GM23248 (cell line): Measurements from ENCODE around the gene TRIOBP. TPM values are rescaled to one million over a fixed set of nuclear protein-coding genes. Genes with fewer than 3 reads are reported as not detected.

Experiments
- DNase-seq: peaks from one replicate; pipeline ENCODE4 v3.0.0-alpha.2; 2015
- H2AFZ ChIP-seq: fragments of 200-600 bp; sonication (generic); 2 replicates; pipeline ENCODE4 v1.6.1; 2016; ENCODE audit warnings: antibody characterized with exemption
- H3F3A ChIP-seq: fragments of 200-600 bp; sonication (generic); 2 replicates; pipeline ENCODE4 v1.6.1; 2016; ENCODE audit warnings: mild to moderate bottlenecking, antibody characterized with exemption, mixed run types; ENCODE audit not compliant: insufficient read depth
- H3K27ac ChIP-seq: fragments of 200-600 bp; sonication (generic); 2 replicates; pipeline ENCODE4 v1.5.1; 2016; ENCODE audit warnings: mild to moderate bottlenecking
- H3K27me3 ChIP-seq: fragments of 200-600 bp; sonication (generic); replicated peaks from 2 replicates; pipeline ENCODE4 v1.6.1; 2016; ENCODE audit warnings: mild to moderate bottlenecking; ENCODE audit not compliant: insufficient read depth
- H3K36me3 ChIP-seq: fragments of 200-600 bp; sonication (generic); 2 replicates; pipeline ENCODE4 v1.6.1; 2016; ENCODE audit warnings: low read depth, mild to moderate bottlenecking
- H3K4me1 ChIP-seq: fragments of 200-600 bp; sonication (generic); 2 replicates; pipeline ENCODE4 v1.6.1; 2016; ENCODE audit warnings: mild to moderate bottlenecking; ENCODE audit not compliant: insufficient read depth
- H3K4me2 ChIP-seq: fragments of 200-600 bp; sonication (generic); one replicate; pipeline ENCODE4 v1.6.1; 2016; ENCODE audit warnings: mild to moderate bottlenecking; ENCODE audit not compliant: unreplicated experiment
- H3K4me3 ChIP-seq: fragments of 200-600 bp; sonication (generic); 2 replicates; pipeline ENCODE4 v1.5.1; 2016; ENCODE audit warnings: mild to moderate bottlenecking
- H3K79me2 ChIP-seq: fragments of 200-600 bp; sonication (generic); 2 replicates; pipeline ENCODE4 v1.6.1; 2016; ENCODE audit warnings: mild to moderate bottlenecking; ENCODE audit not compliant: insufficient read depth
- H3K9ac ChIP-seq: fragments of 200-600 bp; sonication (generic); 2 replicates; pipeline ENCODE4 v1.6.1; 2016; ENCODE audit warnings: mild to moderate bottlenecking
- H3K9me2 ChIP-seq: fragments of 200-600 bp; sonication (generic); 2 replicates; pipeline ENCODE4 v1.6.1; 2016; ENCODE audit warnings: mixed run types, mild to moderate bottlenecking, moderate library complexity; ENCODE audit not compliant: insufficient read depth
- H3K9me3 ChIP-seq: fragments of 200-600 bp; sonication (generic); one replicate; pipeline ENCODE4 v1.6.1; 2017; ENCODE audit warnings: low read depth
- H4K20me1 ChIP-seq: fragments of 200-600 bp; sonication (generic); 2 replicates; pipeline ENCODE4 v1.6.0; 2016; ENCODE audit not compliant: insufficient read depth
- EZH2 ChIP-seq: fragments of 200-600 bp; sonication (generic); IDR thresholded peaks from 2 replicates; pipeline ENCODE4 v1.6.1; 2018; ENCODE audit warnings: antibody characterized with exemption, mild to moderate bottlenecking; ENCODE audit not compliant: insufficient read depth, poor library complexity, severe bottlenecking
- EZH2phosphoT487 ChIP-seq: fragments of 200-600 bp; sonication (generic); IDR thresholded peaks from 2 replicates; pipeline ENCODE4 v1.6.1; 2018; ENCODE audit warnings: antibody characterized with exemption, moderate library complexity, mild to moderate bottlenecking, low read depth; ENCODE audit not compliant: insufficient read depth
- WGBS, 2 experiments: methylation state at CpG; one replicate each; pipeline ENCODE4 v1.1.6; 2015 to 2017; ENCODE audit warnings: low lambda C conversion rate in 2 of 2, low coverage in 1 of 2; ENCODE audit errors: missing lambda C conversion rate in 2 of 2; 5-methylcytosine and 5-hydroxymethylcytosine counted together
- in situ Hi-C: fragments of 300-500 bp; cut with MboI; formaldehyde crosslinking; loops from 2 replicates; pipeline ENCODE4 v1.15.0; 2020
- polyA plus RNA-seq: library from polyadenylated mRNA; unstranded; fragments of >200 nt; fragmentation: Nextera tagmentation; extraction: Ambion mirVana; gene quantifications from 2 replicates; pipeline ENCODE4 v1.2.1, GENCODE V29; 2016
- total RNA-seq: library from RNA; depleted of rRNA; stranded (reverse); fragments of >200 nt; shearing (Covaris generic); gene quantifications from 2 replicates; pipeline ENCODE4 v1.2.3, GENCODE V29; 2014

The TRIOBP gene
- total and polyA plus RNA-seq, 2 experiments from 2014 or later: 123 to 135 TPM

DNA sequence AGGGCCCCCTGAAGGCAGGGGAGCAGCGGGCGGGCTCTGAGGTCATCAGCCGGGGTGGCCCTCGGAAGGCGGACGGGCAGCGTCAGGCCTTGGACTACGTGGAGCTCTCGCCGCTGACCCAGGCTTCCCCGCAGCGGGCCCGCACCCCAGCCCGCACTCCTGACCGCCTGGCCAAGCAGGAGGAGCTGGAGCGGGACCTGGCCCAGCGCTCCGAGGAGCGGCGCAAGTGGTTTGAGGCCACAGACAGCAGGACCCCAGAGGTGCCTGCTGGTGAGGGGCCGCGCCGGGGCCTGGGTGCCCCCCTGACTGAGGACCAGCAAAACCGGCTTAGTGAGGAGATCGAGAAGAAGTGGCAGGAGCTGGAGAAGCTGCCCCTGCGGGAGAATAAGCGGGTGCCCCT is 60.8 kb downstream of the TRIOBP start:
- Histone ChIP-seq H3K9ac (no peak overlapping the region), H3K79me2 (peaks cover 62% of the 10 kb centered on the region), H3K36me3 (peaks cover 26% of the 10 kb centered on the region), H3K27me3 (no peaks in the 10 kb centered on the region), H2AFZ (no peak overlapping the region), H4K20me1 (no peaks in the 10 kb centered on the region), H3F3A (peaks cover 4% of the 10 kb centered on the region), H3K27ac (no peak overlapping the region), H3K9me2 (no peaks in the 10 kb centered on the region), H3K4me3 (no peak overlapping the region), H3K4me1 (peaks cover 13% of the 10 kb centered on the region), H3K4me2 (no peak overlapping the region), H3K9me3 (no peaks in the 10 kb centered on the region)
- in situ Hi-C loops: no loop called here
- DNase-seq: no peak
- 98% methylated on average over 20 to 27 of the region's 27 CpGs for whole genome bisulfite sequencing, 2 experiments
- no peak for TF ChIP-seq EZH2
- TF ChIP-seq EZH2phosphoT487: no peak

GRCh38 chr22:37758694-37759093 is 61.8 kb downstream of the TRIOBP start:
- no peak overlapping the region for H3K4me3 ChIP-seq
- peaks cover 26% of the 10 kb centered on the region for H3K36me3 ChIP-seq
- no peaks in the 10 kb centered on the region for H3K27me3 ChIP-seq
- H3K4me1 ChIP-seq: peaks cover 3% of the 10 kb centered on the region
- TF ChIP-seq EZH2phosphoT487 (no peak), EZH2 (no peak)
- peaks cover 61% of the 10 kb centered on the region for H3K79me2 ChIP-seq
- no peak for DNase-seq
- no peaks in the 10 kb centered on the region for H4K20me1 ChIP-seq
- no peak overlapping the region for H3K27ac ChIP-seq
- H3F3A ChIP-seq: no peaks in the 10 kb centered on the region; the same call in 1 of the 2 replicates
- no peak overlapping the region for H3K4me2 ChIP-seq
- H3K9me3 ChIP-seq: no peaks in the 10 kb centered on the region
- H3K9ac ChIP-seq: no peak overlapping the region
- 96 to 97% methylated on average over 10 of the region's 10 CpGs for WGBS, 2 experiments
- in situ Hi-C loops: no loop called here
- H3K9me2 ChIP-seq: no peaks in the 10 kb centered on the region
- no peak overlapping the region for H2AFZ ChIP-seq

- in situ Hi-C loops: no loop called here
- no peak overlapping the region for H2AFZ ChIP-seq
- H3K9me2 ChIP-seq: no peaks in the 10 kb centered on the region
- no peak overlapping the region for H3K4me2 ChIP-seq
- peaks cover 28% of the 10 kb centered on the region for H3K36me3 ChIP-seq
- no peaks in the 10 kb centered on the region for H3K4me1 ChIP-seq
- no peak for TF ChIP-seq EZH2phosphoT487
- no peak for TF ChIP-seq EZH2
- no peaks in the 10 kb centered on the region for H3K27me3 ChIP-seq
- no peaks in the 10 kb centered on the region for H4K20me1 ChIP-seq
- H3K9me3 ChIP-seq: no peaks in the 10 kb centered on the region
- 92 to 95% methylated on average over 9 of the region's 11 CpGs for WGBS, 2 experiments
- DNase-seq: no peak
- H3F3A ChIP-seq: no peaks in the 10 kb centered on the region
- H3K27ac ChIP-seq: no peak overlapping the region
- H3K79me2 ChIP-seq: peaks cover 60% of the 10 kb centered on the region
- no peak overlapping the region for H3K4me3 ChIP-seq
- no peak overlapping the region for H3K9ac ChIP-seq
Observed at GRCh38 chr22:37759281-37759680, 62.4 kb downstream of the TRIOBP start.

DNA sequence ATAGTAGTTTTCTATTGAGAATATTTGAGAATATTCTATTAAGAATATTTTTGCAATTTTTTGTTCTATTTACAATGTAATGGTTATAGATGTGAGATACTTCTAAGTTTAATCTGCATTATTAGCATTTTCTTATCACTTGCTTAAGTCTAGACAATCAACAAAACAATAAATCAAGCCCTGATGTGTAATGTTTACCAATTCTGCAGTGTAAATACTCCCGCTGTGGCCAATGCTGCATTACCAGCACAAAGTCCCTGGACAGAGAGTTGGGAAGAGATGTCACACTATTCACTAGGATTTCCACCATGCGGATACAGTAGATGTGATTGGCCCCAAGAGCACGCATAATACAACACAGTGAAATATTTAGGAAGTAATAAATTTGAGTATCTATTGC is 63.3 kb downstream of the TRIOBP start:
- WGBS, 2 experiments: 99% methylated on average over 3 of the region's 3 CpGs

GRCh38 chr22:37762389-37762836 is 65.6 kb downstream of the TRIOBP start:
- H3K4me3 ChIP-seq: no peak overlapping the region
- H3K27me3 ChIP-seq: no peaks in the 10 kb centered on the region
- no peak for DNase-seq
- H3K4me1 ChIP-seq: no peaks in the 10 kb centered on the region
- no peak overlapping the region for H3K27ac ChIP-seq
- H3F3A ChIP-seq: no peaks in the 10 kb centered on the region
- H3K9me3 ChIP-seq: no peaks in the 10 kb centered on the region
- in situ Hi-C loops: no loop called here
- no peaks in the 10 kb centered on the region for H4K20me1 ChIP-seq
- 60 to 70% methylated on average over 10 of the region's 10 CpGs for WGBS, 2 experiments
- no peaks in the 10 kb centered on the region for H3K9me2 ChIP-seq
- no peak overlapping the region for H2AFZ ChIP-seq
- TF ChIP-seq EZH2 (no peak), EZH2phosphoT487 (no peak)
- H3K79me2 ChIP-seq: peaks cover 32% of the 10 kb centered on the region
- peaks cover 30% of the 10 kb centered on the region for H3K36me3 ChIP-seq
- no peak overlapping the region for H3K9ac ChIP-seq
- no peak overlapping the region for H3K4me2 ChIP-seq

More for the DNA sequence above, 63.3 kb downstream of the TRIOBP start:
- Histone ChIP-seq H3K4me2 (no peak overlapping the region), H3K27ac (no peak overlapping the region), H3K36me3 (peaks cover 36% of the 10 kb centered on the region), H2AFZ (no peak overlapping the region), H3K27me3 (no peaks in the 10 kb centered on the region), H3F3A (no peaks in the 10 kb centered on the region), H3K4me1 (no peaks in the 10 kb centered on the region), H4K20me1 (no peaks in the 10 kb centered on the region), H3K79me2 (peaks cover 53% of the 10 kb centered on the region), H3K4me3 (no peak overlapping the region), H3K9me2 (no peaks in the 10 kb centered on the region), H3K9ac (no peak overlapping the region), H3K9me3 (no peaks in the 10 kb centered on the region)
- TF ChIP-seq EZH2phosphoT487: no peak
- TF ChIP-seq EZH2: no peak
- in situ Hi-C loops: no loop called here
- DNase-seq: no peak
